T-helper 17 cell (primary cell): ENCODE data around the gene TOX2. TPM values are rescaled to one million over a fixed set of nuclear protein-coding genes. Genes with fewer than 3 reads are reported as not detected.

Experiments used
- ATAC-seq: fragments of 150-1000 bp; cut with Tn5 transposase; 2 replicates; pipeline ENCODE4 v1.10.0; 2021; ENCODE audit warnings: mild to moderate bottlenecking, moderate library complexity
- DNase-seq, 3 donors: peaks; one replicate each; pipeline versions ENCODE4 v3.0.0 to v3.0.0-alpha.2; 2020 to 2021
- H3K9me3 ChIP-seq: one replicate; pipeline ENCODE4 v1.7.0; 2013; ENCODE audit warnings: low read length, mild to moderate bottlenecking; ENCODE audit not compliant: control insufficient read depth, poor library complexity, severe bottlenecking
- H3K27ac Mint-ChIP-seq: one replicate; pipeline ENCODE4 v1.8.0; 2022; ENCODE audit warnings: mild to moderate bottlenecking, moderate library complexity, mixed read lengths
- H3K27me3 Mint-ChIP-seq: one replicate; pipeline ENCODE4 v1.8.0; 2022; ENCODE audit warnings: mixed read lengths
- H3K36me3 Mint-ChIP-seq: one replicate; pipeline ENCODE4 v1.8.0; 2022; ENCODE audit warnings: low read depth, mixed read lengths
- H3K4me1 Mint-ChIP-seq: one replicate; pipeline ENCODE4 v1.8.0; 2022; ENCODE audit warnings: mild to moderate bottlenecking, mixed read lengths
- H3K4me3 Mint-ChIP-seq: one replicate; pipeline ENCODE4 v1.8.0; 2022; ENCODE audit warnings: mild to moderate bottlenecking, moderate library complexity, mixed read lengths
- total RNA-seq, 4 donors: library from RNA in 2 of 4; stranded (reverse) in 2 of 4; gene quantifications; one replicate each; pipeline ENCODE4 v1.2.3 and lab custom pipeline; 2022 to 2026

Gene TOX2
- total RNA-seq, 2 donors from 2014 or later, result 1.7 to 2.2 TPM

DNA sequence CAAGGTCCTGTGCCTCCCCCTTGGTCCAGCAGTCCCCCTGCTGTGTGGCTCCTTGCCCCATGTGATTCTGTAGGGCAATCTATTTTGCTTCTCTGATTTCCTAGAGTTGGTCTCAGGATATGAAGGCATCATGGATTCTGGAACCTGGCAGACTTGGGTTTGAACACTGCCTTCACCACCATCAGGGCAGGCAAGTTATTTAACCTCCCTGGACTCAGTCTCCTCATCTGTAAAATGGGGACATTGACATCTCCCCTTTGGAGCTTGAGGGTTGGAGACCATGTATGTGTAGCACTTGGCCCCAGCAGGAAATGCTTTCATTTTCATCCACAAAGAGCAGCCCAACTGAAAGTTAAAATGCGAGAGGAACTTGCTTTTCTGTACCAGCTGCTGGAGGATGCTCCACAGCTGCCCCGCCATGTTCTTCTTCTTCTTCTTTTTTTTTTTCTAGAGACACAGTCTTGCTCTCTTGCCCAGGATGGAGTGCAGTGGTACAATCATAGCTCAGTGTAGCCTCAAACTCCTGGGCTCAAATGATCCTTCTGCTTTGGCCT is 6.7 kb downstream of the TOX2 start:
- Mint-ChIP-seq H3K27ac (peak overlapping the region; percentile 49), H3K27me3 (peaks cover 73% of the 10 kb centered on the region), H3K4me3 (peak overlapping the region; percentile 52), H3K36me3 (peaks cover 8% of the 10 kb centered on the region), H3K4me1 (peaks cover 44% of the 10 kb centered on the region)
- no peaks in the 10 kb centered on the region for H3K9me3 ChIP-seq
- ATAC-seq, result no peak
- no peak for DNase-seq

DNA sequence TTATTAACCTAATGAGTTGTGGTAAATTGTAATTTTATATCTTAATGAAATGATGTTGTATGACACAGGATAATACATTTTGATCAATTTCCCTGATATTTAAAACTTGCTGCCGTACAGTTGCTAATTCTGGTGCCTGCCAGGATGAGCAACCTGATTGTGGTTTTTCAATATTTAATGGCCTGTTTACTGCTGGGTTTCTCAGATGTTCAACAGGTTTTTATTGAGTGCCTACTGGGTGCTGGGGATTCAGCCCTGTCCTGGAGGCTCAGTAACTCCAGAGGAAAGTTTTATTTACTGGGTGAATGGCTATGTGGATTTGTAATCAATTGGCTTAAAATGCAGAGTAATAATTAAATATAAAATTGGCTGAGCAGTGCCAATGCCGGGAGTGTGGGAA is 8.0 kb downstream of the TOX2 start:
- H3K9me3 ChIP-seq, result no peaks in the 10 kb centered on the region
- no peak overlapping the region for H3K4me3 Mint-ChIP-seq
- peak overlapping the region; percentile 49 for H3K27ac Mint-ChIP-seq
- no peak for ATAC-seq
- peaks cover 60% of the 10 kb centered on the region for H3K27me3 Mint-ChIP-seq
- DNase-seq, result no peak
- peaks cover 45% of the 10 kb centered on the region for H3K4me1 Mint-ChIP-seq
- H3K36me3 Mint-ChIP-seq, result peaks cover 8% of the 10 kb centered on the region

DNA sequence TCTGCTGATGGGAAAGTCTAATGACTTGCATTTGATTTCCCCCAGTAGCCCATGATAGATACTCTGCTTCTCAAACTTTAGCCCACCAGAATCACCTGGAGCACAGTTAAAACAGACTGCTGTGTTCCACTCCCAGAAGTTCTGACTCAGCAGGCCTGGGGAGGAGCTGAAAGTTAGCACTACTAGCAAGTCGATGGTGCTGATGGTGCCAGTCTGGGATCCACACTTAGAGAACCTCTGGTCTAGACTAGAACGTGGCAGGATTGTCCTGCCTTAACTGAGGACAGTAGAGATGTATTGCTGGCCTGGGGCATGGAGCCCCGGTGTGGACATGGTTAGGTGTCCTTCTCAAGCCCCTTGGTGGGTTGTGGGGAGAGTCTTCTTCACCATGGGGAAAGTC is 8.7 kb downstream of the TOX2 start:
- Mint-ChIP-seq H3K4me3 (peak overlapping the region; percentile 56), H3K4me1 (peaks cover 45% of the 10 kb centered on the region), H3K27ac (no peak overlapping the region), H3K36me3 (peaks cover 8% of the 10 kb centered on the region), H3K27me3 (peaks cover 56% of the 10 kb centered on the region)
- no peak for ATAC-seq
- DNase-seq, result no peak
- H3K9me3 ChIP-seq, result no peaks in the 10 kb centered on the region

DNA sequence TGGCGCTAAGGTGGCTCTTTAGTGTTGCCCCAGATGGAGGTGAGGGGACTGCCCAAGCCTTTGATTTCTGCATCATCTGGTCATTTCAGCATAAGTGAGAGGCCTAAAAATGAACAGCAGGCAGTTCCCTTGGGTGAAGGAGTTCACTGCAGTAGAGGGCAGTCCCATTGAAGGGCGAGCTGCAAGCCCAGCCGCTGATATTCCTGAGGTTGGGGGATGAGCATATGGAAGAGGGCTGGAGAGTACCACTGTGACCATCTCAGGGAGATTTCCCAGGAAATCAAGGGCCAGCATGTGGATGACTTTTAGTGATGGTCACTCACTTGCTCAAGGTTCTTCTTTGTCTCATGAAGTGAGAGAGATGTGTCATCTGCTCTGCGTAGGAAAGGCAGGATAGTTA is 9.3 kb downstream of the TOX2 start:
- Mint-ChIP-seq H3K27ac (no peak overlapping the region), H3K27me3 (peaks cover 56% of the 10 kb centered on the region), H3K4me1 (peaks cover 45% of the 10 kb centered on the region)

DNA sequence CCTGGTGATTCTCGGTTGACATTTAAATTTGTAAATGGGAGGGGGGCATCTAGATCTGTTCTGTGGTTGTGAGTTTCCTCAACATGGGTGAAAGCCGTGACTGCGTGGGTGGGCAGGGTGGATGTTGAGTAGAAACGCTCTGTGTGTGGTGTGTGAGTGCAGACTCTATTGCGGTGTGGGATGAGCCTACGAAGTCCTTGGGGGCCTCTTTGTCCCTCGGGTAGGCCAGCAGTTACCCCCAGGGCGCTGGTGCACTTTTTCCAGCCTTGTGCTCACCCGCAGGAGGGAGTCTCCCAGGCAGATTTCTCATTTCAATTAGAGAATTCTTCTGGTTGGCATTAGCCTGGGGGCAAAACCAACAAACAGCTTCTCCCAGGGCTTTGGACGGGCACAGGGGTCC is 10.6 kb downstream of the TOX2 start:
- no peaks in the 10 kb centered on the region for H3K9me3 ChIP-seq
- DNase-seq (no peak), ATAC-seq (peak; percentile 55)
- peaks cover 8% of the 10 kb centered on the region for H3K36me3 Mint-ChIP-seq
- H3K4me1 Mint-ChIP-seq, result peaks cover 45% of the 10 kb centered on the region
- H3K4me3 Mint-ChIP-seq, result peak overlapping the region; percentile 75
- peaks cover 56% of the 10 kb centered on the region for H3K27me3 Mint-ChIP-seq
- no peak overlapping the region for H3K27ac Mint-ChIP-seq

More for the DNA sequence above, 9.3 kb downstream of the TOX2 start:
- H3K9me3 ChIP-seq, result no peaks in the 10 kb centered on the region
- DNase-seq, result no peak
- peaks cover 8% of the 10 kb centered on the region for H3K36me3 Mint-ChIP-seq
- H3K4me3 Mint-ChIP-seq, result no peak overlapping the region
- no peak for ATAC-seq

DNA sequence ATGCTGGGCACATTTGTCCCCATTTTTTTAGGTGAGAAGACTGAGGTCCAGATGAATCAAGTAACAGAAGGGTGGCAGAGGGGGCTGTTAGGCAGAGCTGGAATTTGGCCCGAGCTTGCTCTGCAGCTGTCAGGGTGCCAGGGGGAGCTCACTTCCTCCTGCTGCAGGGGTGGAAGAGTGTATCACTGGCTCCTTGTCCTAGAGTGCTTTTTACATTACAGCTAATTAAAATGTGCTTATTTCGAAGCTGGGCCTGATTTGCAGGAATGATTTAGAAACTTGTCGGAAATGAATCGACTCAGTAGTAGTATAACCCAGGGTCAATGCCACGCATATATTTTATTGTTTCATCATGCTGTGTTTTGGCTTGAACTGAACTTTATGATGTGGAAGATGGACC is 11.1 kb downstream of the TOX2 start:
- H3K9me3 ChIP-seq, result no peaks in the 10 kb centered on the region
- Mint-ChIP-seq H3K4me3 (peak overlapping the region; percentile 33), H3K27me3 (peaks cover 52% of the 10 kb centered on the region), H3K4me1 (peaks cover 45% of the 10 kb centered on the region), H3K36me3 (peaks cover 8% of the 10 kb centered on the region), H3K27ac (no peak overlapping the region)
- peak; percentile 46 for ATAC-seq
- DNase-seq, result no peak

DNA sequence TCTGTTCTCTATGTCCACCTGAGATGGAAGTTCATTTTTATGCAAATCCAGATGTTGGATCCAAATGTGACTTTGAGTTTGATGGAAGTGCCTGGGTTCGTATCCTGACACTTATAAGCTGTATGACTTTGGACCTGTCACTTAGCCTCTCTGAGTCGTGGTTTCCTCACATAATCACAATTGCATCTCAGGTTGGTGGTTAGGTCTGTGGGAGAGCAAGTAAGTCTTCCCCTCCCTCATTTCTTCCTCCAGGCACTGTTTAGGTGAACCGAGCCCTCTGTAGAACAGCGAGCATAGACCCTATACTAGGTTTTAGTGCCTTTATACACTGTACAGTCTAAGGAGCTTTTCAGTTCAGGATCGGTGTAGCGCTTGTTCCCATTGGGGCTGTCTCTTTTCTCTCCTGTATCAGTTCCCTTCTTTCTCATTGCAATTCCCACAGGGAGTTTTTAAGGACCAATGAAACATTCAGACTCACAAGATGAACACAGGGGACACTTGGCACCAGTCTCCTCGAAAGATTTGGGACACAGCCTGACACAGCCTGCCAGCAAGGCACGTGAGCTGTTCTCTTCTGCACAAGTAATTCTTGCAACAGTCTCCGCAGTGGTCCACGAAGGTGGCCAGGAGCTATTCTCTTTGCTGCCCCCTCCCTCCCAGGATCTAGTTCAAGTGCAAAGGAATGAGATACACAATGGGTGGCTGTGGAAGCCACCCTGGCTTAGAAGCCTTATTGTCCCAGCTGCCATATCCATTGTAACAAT is 11.8 kb downstream of the TOX2 start:
- H3K27ac Mint-ChIP-seq, result peak overlapping the region; percentile 34
- no peaks in the 10 kb centered on the region for H3K9me3 ChIP-seq
- H3K4me3 Mint-ChIP-seq, result no peak overlapping the region
- no peak for DNase-seq
- no peak for ATAC-seq
- peaks cover 44% of the 10 kb centered on the region for H3K4me1 Mint-ChIP-seq
- peaks cover 8% of the 10 kb centered on the region for H3K36me3 Mint-ChIP-seq
- H3K27me3 Mint-ChIP-seq, result peaks cover 49% of the 10 kb centered on the region

DNA sequence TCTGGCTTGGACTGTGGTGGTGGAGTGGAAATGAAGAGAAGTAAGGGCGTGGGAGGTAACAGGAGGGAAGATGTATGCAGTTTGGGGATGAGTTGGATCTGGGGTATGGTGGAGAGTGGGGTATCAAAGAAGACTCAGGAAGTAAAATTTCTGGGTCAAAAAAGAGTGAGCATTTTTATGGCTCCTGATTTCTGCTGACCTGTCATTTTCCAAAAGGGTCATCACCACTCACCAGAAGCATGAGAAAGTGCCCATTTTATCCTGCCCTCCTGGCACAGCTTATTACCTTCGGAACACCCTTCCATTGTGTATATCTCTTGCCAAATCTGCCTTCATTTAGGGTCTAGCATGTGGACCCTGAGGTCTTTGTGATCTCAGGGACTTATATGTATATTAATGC is 17.3 kb downstream of the TOX2 start:
- Mint-ChIP-seq H3K4me1 (peaks cover 14% of the 10 kb centered on the region), H3K36me3 (no peaks in the 10 kb centered on the region), H3K27ac (no peak overlapping the region), H3K27me3 (peaks cover 21% of the 10 kb centered on the region), H3K4me3 (no peak overlapping the region)
- DNase-seq, result no peak
- no peaks in the 10 kb centered on the region for H3K9me3 ChIP-seq
- ATAC-seq, result no peak

DNA sequence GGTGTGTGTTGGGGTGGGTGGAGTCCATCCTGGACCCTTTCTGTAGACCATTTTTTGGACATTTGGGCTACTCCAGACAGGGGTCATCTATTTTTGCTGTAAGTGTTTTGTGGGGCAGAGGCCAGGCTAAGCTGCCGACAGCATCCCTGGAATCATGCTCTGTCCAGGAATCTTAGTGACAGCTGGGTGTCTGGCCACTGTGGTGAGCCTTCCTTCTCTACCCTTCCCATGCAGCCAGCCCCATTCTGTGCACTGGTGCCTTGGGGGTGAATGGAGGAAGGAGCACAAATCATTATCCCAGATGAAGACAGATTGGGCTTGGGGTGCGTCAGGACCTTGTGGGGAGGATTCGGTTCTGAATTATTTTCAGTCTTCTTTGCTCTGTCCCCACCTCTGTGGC is 20.2 kb downstream of the TOX2 start:
- H3K27ac Mint-ChIP-seq, result no peak overlapping the region
- DNase-seq (no peak), ATAC-seq (no peak)
- H3K4me1 Mint-ChIP-seq, result peaks cover 19% of the 10 kb centered on the region
- H3K36me3 Mint-ChIP-seq, result no peaks in the 10 kb centered on the region
- H3K4me3 Mint-ChIP-seq, result no peak overlapping the region
- no peaks in the 10 kb centered on the region for H3K9me3 ChIP-seq
- peaks cover 26% of the 10 kb centered on the region for H3K27me3 Mint-ChIP-seq

DNA sequence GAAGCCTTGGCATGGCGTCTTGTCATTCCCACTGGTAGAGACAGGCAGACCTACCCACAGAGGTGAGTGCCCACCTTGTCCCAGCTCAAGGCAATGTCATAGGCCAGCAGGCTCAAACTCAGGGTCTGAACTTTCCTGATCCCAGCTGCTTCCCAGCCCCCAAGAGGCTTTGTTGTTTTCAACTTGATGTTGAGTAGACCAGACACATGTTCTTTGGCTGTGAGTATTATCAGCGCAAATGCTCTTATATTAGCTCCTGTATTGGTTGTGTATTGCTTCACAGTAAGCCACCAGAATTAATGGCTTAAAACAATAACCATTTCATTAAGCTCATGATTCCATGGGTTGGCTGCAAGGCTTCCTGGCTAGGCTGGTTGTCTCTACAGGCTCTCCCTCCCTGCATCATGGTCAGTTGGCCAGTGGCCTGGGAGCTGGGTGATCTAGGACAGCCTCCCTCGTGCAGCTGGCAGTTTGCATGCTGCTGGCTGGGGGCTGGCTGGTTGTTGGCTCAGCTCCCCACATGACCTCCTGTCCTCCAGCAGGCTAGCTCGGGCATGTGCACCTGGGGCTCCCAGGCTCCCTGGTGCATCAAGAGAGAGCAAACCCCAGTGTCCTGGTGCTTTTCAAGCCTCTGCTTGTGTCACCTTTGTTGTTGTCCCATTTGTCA is 21.6 kb downstream of the TOX2 start:
- no peaks in the 10 kb centered on the region for H3K9me3 ChIP-seq
- Mint-ChIP-seq H3K36me3 (no peaks in the 10 kb centered on the region), H3K4me3 (no peak overlapping the region), H3K27ac (peak overlapping the region; percentile 81), H3K4me1 (peaks cover 32% of the 10 kb centered on the region), H3K27me3 (peaks cover 37% of the 10 kb centered on the region)
- ATAC-seq (no peak), DNase-seq (no peak)

DNA sequence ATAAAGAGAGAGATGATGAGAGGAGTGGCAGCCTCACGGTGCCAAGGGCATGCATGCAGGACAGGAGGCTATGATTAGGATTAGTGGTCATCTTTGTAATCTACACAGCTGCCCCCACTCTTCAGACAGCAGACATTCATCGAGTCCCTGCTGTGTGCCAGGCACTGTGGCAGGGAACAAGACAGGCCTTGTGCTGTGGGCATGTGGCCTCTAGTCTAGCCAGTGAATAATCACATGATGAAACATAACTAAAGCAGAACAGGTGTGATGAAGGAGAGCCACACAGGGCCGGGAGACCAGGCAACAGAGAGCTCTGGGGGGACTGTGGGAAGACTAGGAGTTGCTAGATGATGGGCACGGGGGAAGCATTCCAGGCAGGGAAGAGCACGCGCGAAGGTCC is 22.2 kb downstream of the TOX2 start:
- ATAC-seq (no peak), DNase-seq (no peak)
- Mint-ChIP-seq H3K36me3 (no peaks in the 10 kb centered on the region), H3K4me3 (no peak overlapping the region), H3K4me1 (peaks cover 38% of the 10 kb centered on the region), H3K27ac (peak overlapping the region; percentile 81), H3K27me3 (peaks cover 32% of the 10 kb centered on the region)
- no peaks in the 10 kb centered on the region for H3K9me3 ChIP-seq

DNA sequence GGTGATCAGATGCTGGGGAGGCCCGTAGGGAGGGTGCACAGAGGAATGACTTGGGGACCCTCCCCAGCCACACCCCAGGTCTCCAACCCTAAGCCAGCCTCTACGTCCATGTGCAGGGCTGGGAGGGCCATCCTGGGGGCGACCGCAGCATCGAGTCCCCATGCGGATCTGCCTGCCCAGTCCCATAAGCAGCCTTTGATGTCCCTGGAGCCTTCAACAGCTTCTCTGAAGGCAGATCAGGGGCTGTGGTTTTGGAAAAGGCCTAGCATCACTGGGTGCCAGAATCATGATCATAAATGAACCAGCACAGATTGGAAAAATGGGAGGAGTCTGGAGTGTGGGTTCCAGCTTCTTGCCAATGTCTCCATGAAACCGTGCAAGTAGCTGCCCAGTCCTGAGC is 22.9 kb downstream of the TOX2 start:
- ATAC-seq, result no peak
- no peak for DNase-seq
- Mint-ChIP-seq H3K27me3 (peaks cover 32% of the 10 kb centered on the region), H3K4me1 (peaks cover 43% of the 10 kb centered on the region), H3K36me3 (no peaks in the 10 kb centered on the region), H3K4me3 (no peak overlapping the region), H3K27ac (no peak overlapping the region)
- H3K9me3 ChIP-seq, result no peaks in the 10 kb centered on the region

DNA sequence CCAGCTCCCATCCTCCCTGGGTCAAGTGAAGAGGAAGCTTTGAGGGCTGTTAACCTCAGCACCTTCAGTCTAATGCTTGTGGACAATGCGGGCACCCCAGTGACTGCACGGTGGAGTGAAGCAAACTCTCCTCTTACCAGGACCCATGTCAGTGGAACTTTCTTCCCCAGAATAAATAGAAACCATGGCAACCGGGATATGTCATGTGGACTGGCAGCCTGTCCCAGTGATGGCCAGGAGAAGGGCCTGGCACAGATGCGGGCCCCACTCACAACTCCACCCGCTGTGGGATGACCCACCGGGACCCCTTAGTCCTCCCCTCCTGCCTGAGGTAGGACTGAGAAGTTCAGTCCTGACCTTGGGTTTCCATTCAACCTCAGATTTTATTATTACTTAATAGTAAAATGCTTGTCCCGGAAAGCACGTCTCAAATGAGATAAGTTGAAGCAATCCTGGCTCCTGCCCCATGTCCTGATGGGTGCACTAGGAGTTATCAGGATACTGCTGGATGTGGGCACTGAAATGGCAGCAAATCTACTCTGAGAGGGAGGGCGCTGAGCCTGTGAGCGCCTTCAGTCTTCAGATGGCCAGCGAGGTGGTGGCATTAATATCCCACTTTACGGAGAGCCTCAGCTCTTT is 23.5 kb downstream of the TOX2 start:
- no peaks in the 10 kb centered on the region for H3K9me3 ChIP-seq
- no peaks in the 10 kb centered on the region for H3K36me3 Mint-ChIP-seq

More for the DNA sequence above, 23.5 kb downstream of the TOX2 start:
- Mint-ChIP-seq H3K4me3 (no peak overlapping the region), H3K4me1 (peaks cover 48% of the 10 kb centered on the region), H3K27ac (no peak overlapping the region), H3K27me3 (peaks cover 31% of the 10 kb centered on the region)
- no peak for DNase-seq
- no peak for ATAC-seq
